LNCaP clone FGC (cell line): ENCODE data around the gene PCDHGA1.
"Not testable (repeated sequence)": the region's sequence is repeated elsewhere in the genome, so short reads cannot be mapped to it uniquely, and the experiment has no call there.

Experiments
- DNase-seq: peaks from one replicate; pipeline ENCODE4 v3.0.0-alpha.2; 2011; ENCODE audit warnings: low read depth
- H3K4me3 ChIP-seq: 2 replicates; pipeline ENCODE4 v1.5.1; 2011; ENCODE audit warnings: mild to moderate bottlenecking, low read depth, low read length, control low read depth
- CTCF ChIP-seq: IDR thresholded peaks from 2 replicates; pipeline ENCODE4 v1.5.1; 2012; ENCODE audit warnings: mild to moderate bottlenecking; ENCODE audit not compliant: control insufficient read depth, insufficient read depth; ENCODE audit errors: extremely low read depth

PCDHGA1 gene

GRCh38 chr5:141319699-141320098 is 10.6 kb upstream of the PCDHGA1 start:
- no peak for TF ChIP-seq CTCF
- peak overlapping the region; percentile 95 for H3K4me3 ChIP-seq
- no peak for DNase-seq

GRCh38 chr5:141320225-141321169 is 9.8 kb upstream of the PCDHGA1 start, which contains the start of gene TAF7:
TAF7 (minus strand) TSS chr5:141320784; CDS start chr5:141320044, 740 bp downstream.
- peak; percentile 98 for TF ChIP-seq CTCF
- H3K4me3 ChIP-seq = peak within 1 kb of the TSS; percentile 95
- peak; percentile 85 for DNase-seq

- TF ChIP-seq CTCF = no peak
- no peak for DNase-seq
- no peak overlapping the region for H3K4me3 ChIP-seq
Observed at GRCh38 chr5:141322261-141322660, 8.1 kb upstream of the PCDHGA1 start.

- peak; percentile 77 for TF ChIP-seq CTCF
- peak overlapping the region; percentile 49 for H3K4me3 ChIP-seq
- peak; percentile 46 for DNase-seq
Observed at GRCh38 chr5:141326088-141326854, 4.0 kb upstream of the PCDHGA1 start.

- DNase-seq = no peak
- no peak for TF ChIP-seq CTCF
- H3K4me3 ChIP-seq = no peak overlapping the region
Observed at GRCh38 chr5:141328231-141328630, 2.1 kb upstream of the PCDHGA1 start.

- not testable (repeated sequence) for DNase-seq
Observed at GRCh38 chr5:141332571-141332970, 2.3 kb downstream of the PCDHGA1 start.

GRCh38 chr5:141338538-141339306 is 8.4 kb downstream of the PCDHGA1 start, which contains the start of gene PCDHGA2:
PCDHGA2 (plus strand) TSS chr5:141338760.
- TF ChIP-seq CTCF = peak; percentile 38; the same call in 1 of the 2 replicates
- DNase-seq = no peak
- peak within 1 kb of the TSS; percentile 38 for H3K4me3 ChIP-seq

More at GRCh38 chr5:141332571-141332970, 2.3 kb downstream of the PCDHGA1 start:
- H3K4me3 ChIP-seq = not testable (repeated sequence)

GRCh38 chr5:141340781-141341354 is 10.6 kb downstream of the PCDHGA1 start:
- H3K4me3 ChIP-seq, DNase-seq: not testable (repeated sequence)
